Activated CD4-positive, CD25-positive, alpha-beta regulatory T cell treated with anti-CD3 and anti-CD28 coated beads, Interleukin-2, amount 50 U/mL, for 16 hours (primary cell): ENCODE data around the gene KCNIP1.
A peak's percentile ranks its signal among the peaks of the same experiment; 100 is the strongest.

Experiments
- DNase-seq: peaks from one replicate; pipeline ENCODE4 v3.0.0-alpha.2; 2020; ENCODE audit warnings: low read depth, low spot score

Gene KCNIP1

DNA sequence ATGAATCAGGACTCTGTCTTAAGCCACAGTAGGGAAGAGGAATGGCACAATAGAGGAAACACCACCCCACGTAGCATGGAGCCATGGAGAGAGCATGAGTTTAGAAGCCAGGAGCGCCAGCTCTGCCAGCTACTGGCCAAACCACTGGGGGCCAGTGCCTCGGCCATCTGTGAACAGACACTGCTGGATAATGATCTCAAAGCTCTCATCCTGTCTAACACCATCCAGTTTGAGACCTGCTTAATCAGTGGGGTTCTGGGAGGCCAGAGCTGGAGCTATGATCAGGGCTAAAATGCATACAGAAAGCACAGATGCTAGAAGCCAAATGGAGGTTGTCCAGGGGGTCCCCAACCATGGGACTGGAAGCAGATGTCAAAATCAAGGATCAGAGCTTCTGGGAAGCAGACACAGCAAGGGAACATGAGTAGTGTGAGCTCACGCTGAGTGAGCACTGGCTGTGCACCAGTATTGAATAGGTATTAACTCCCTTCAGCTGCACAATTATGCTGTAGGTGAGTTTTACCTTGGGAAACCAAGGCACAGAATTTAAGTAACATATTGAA is 92.7 kb downstream of the KCNIP1 start:
- DNase-seq = no peak

GRCh38 chr5:170597109-170597751 is 93.4 kb downstream of the KCNIP1 start:
- no peak for DNase-seq

- no peak for DNase-seq
These were observed 94.1 kb downstream of the KCNIP1 start for GRCh38 chr5:170597872-170598271.

GRCh38 chr5:170599756-170600155 is 95.9 kb downstream of the KCNIP1 start:
- no peak for DNase-seq

DNA sequence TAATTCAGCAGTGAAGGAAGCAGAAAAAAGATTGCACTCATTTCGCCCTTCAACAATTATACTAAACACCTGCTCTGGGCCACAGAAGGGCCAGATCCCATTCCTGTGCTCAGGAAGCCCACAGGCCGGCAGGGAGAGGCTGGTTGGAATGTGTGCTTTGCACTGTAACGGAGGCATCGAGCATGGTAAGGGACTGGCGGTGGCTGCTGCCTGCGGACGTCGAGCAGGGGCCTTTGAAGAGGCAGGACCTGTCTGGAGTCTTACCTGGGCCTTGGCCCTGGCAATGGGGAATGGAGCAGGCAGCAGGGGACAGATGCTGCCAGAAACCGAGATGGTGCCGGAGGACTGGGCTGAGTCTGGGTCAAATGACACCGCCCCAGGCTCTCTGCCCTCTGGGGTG is 97.8 kb downstream of the KCNIP1 start:
- DNase-seq = no peak

- DNase-seq = no peak
These were observed 99.3 kb downstream of the KCNIP1 start for GRCh38 chr5:170603109-170603508.

- peak; percentile 2 for DNase-seq
These were observed 100.1 kb downstream of the KCNIP1 start for GRCh38 chr5:170603578-170604565.

DNA sequence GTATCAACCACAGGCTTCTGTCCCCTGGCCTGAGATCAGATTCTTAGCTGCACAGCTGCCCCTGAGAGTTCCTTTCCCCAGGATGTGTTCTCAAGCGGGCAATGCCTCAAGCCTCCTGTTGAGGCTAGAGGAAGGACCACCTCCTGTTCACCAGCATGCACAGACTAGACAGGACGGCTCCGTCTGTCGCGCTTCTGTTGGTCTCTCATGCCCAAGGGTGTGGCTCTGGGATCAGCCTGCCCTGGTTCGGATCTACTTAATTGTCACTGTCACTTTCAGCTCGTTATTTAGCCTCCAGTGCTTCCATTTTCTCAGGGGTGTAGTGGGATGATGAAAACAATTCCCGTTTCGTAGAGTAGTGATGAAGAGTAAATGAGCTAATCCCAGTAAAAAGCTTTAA is 103.1 kb downstream of the KCNIP1 start:
- no peak for DNase-seq

DNA sequence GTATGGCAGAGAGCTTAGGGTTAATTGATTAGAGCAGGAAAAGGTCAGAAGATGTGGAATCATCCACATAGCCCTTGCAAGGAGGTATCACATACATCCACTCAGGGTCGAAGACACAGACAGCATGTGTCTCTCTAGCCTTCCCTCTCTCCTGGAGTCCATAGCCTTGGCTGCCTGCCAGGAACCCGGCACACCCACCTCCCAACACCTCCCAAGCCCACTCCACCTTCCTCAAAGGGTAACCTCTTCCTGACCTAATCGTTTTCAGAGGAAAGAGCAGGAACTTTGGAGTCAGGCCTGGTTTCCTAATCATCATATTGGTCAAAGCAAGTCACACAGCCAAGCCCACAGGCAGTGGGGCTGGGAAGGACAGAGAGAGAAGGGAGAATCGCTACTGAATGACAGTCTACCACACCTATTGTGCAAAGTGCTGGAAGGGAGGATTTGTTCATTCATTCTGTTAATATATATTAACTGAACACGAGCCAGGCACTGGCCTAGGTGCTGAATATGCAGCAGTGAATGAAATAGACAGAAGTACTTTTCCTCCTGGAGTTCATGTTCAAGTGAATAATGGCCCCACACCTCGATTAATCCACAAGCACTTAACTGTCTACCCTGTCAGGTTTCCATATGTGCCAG is 107.8 kb downstream of the KCNIP1 start:
- DNase-seq = no peak

DNA sequence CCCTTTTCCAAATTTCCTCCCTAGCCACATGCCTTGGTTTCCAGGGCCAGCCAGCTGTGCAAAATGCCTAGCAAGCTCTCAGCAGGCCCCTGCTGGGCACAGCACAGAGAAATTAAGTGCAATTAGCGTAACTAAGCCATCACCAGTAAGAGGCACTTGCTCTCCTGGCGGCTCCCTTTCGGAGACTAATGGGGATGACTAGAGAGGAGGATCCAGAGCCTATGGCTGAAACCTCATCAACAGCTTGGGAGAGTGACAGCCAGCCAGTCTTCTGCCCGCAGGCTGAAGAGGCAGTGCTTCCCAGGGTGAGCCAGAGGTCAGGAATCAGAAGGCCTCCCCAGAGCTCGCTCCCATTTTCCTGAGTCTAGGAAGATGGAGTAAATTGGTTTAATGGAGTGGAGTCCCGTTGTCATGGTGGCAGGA is 108.4 kb downstream of the KCNIP1 start:
- DNase-seq = no peak

- DNase-seq = no peak
These were observed 110.3 kb downstream of the KCNIP1 start for GRCh38 chr5:170614065-170614490.

DNA sequence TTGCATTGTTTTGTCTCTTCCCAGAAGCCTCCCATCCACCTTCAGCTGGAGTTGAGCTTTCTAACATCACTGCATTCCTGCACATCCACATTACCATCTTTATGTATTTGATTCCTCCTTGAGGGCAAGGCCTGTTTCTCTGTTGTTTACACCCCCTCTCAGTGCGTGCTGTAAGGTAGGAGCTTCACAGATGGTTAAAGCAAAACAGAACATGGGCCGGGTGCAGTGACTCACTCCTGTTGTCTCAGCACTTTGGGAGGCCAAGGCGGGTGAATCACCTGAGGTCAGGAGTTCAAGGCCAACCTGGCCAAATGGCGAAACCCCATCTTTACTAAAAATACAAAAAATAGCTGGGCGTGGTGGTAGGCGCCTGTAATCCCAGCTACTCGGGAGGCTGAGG is 110.9 kb downstream of the KCNIP1 start:
- DNase-seq = no peak

DNA sequence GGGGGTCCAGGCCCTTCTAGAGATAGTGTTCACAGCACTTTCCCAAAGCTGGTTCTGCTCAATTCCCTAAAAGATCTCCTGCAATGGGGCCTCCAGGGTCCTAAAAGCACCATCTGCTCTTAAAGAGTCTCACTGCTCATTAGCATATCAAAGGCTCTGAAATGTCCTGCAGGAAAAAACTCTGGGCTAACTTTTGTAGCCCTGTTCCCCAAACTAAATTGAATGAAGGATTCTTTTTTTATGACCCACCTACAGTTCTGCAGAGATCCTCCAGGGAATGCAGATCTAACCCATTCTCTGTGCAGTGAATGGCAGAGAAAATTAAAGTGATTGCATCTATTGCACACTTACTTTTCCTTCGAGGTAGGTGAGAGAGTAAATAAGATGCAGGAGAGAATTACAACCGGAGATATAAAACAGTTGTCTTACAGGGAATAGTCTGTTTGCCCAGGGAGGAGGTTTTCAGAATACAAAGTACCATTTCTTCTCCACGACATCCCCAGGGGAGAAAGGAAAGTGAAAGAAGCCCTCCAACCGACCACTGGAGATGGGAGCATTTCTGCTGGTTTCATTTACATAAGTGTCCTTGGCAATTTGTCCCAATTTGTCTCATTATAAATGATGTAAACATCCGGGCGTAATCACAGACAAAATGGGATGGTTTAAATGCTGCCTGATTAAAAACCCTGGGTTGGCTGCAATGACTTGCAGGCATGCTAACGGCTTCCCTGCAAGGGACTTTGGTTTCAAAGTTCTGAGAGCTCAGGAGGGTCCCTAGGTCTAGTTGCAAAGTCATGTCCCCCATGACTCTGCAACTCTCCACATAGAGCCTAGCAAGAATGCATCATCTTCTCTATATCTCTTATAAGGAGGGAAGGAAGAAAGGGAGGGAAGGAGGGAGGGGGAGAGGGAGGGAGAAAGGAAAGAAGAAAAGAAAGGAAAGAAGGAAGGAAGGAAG is 114.0 kb downstream of the KCNIP1 start:
- DNase-seq = no peak

DNA sequence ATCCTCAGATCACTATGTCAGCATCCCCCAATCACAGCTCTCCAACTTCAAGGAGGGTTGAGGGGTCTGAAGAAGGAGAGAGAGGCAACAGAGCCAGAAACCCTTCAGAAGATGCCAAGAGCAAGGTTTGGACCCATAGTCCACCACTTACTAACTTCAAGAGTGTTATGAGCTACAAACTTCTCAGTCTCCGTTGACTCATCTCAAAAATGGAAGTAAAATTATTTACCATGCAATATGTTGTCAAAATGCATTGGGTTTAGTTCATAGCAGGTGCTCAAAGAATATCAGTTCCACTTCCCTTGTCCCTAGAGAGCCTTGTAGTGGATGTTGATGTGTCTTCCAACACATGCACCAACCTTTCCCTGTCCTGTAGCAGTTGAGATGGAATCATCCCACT is 116.0 kb downstream of the KCNIP1 start:
- no peak for DNase-seq

- no peak for DNase-seq
These were observed 119.1 kb downstream of the KCNIP1 start for GRCh38 chr5:170622933-170623332.

DNA sequence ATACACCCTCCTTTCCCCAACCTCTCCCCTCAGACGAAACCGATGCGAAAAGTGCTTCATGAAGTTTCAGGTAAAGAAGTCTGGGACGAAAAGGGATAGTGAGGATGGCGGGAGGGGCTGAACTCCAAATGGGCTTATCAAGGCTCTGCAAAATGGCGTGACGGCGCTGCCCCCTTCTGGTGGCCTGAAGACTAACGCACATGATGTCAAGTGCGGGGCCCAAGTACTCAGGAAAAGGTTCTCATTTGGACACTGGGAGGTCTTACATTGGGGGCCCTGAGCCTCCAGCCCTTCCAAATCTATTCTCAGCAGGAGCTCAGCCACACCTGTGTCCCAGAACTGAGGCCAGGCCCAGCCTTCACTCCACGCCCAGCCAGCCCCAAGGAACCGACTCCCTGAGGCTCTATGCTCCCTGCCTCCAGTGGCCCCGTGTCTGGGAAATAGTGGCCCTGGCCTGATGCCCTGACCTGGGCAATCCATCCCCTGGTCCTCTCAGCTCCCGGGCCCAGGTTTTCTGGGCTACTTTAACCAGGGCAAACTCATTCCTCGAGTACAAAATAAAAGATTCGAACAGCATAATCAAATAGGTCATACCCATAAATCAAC is 119.9 kb downstream of the KCNIP1 start:
- no peak for DNase-seq

DNA sequence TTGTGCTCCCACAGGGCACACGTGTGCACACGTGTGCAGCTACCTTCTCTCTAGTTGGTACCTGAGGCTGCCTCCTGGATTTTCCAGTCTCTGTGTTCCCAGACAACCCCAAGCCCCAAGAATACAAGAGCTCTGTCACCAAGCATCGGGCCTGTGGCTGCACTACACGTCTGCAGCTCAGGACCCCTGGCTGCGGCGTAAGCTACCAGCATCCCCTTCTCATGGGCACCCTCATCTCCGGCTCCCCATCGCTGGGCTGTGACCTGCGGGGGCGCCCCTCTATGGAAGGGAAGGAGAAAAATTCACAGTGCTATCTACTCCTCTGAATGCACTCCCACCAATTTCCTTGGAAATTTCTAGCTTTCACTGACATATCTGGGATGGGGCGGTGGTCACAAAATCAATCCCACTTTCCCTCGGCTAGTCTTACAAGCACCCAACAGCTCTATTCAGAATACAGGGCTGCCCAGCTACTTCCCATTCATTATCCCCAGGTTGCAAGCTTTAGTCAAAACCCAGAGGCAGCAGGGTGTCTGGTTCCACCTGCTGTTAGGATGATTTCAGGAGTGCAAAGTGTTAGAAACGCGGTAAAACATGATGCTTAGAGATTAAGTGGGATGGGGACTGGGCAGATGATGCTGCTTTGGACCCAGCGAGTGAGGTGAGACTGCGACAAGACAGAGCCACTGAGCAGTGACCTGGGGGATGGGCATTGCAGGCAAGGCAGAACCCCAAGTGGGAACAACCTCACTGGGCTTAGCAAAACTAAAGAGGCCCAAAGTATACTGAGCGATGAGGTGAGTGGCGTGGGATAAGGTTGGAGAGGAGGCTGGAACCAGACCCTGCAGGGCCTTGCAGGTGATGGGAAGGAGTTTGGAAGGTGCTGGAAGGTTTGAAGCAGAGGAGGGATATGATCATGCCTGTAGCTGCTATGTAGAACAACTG is 121.7 kb downstream of the KCNIP1 start:
- DNase-seq = no peak

GRCh38 chr5:170626507-170627150 is 122.8 kb downstream of the KCNIP1 start:
- no peak for DNase-seq

DNA sequence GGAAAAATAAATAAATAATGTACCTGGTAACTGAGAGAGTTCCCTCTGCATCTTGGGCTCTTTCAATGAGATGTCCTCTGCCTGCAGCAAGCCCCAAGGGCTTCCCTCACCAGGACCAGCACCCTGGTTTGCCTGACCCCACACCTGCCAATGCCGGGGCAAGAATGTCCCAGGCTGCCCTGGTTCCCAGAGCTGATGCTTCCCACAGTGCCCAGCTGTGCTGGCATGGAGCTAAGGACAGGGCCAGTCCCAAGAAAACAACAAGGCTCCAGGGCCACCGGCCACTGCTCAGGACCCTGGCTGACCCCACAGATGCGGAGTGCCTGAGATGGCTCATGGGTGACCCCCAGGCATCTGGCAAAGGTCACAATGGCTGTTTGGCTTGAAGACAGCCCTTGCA is 123.5 kb downstream of the KCNIP1 start:
- DNase-seq = no peak
